Caki2 (cell line): ENCODE results near the gene IFNAR1. TPM values are rescaled to one million over a fixed set of nuclear protein-coding genes. Genes with fewer than 3 reads are reported as not detected.

Experiments used
- total RNA-seq: library from RNA; depleted of rRNA; stranded (reverse); fragments of >200 nt; shearing (Covaris generic); gene quantifications from 2 replicates; pipeline ENCODE4 v1.2.3, GENCODE V29; 2014; ENCODE audit warnings: low replicate concordance; rRNA removed

IFNAR1 gene
- total RNA-seq, 1 experiment from 2014 or later: 4.4 TPM

Other genes starting within 250 kb of the IFNAR1 start
- gene IFNAR2, start 95.0 kb upstream of the IFNAR1 start, total RNA-seq: 14.5 and 38.6 TPM in 2 replicates
- 64.9 and 71.4 TPM in 2 replicates for gene IL10RB, start 58.6 kb upstream of the IFNAR1 start, total RNA-seq
- 90.9 and 93.7 TPM in 2 replicates for gene IFNGR2, start 78.4 kb downstream of the IFNAR1 start, total RNA-seq
- gene TMEM50B, start 155.0 kb downstream of the IFNAR1 start, total RNA-seq: 27.1 and 39.7 TPM in 2 replicates
- gene DNAJC28, start 166.7 kb downstream of the IFNAR1 start, total RNA-seq: not detected in 2 replicates
- 20.9 and 37.4 TPM in 2 replicates for gene GART, start 217.1 kb downstream of the IFNAR1 start, total RNA-seq
- gene SON, start 218.1 kb downstream of the IFNAR1 start, total RNA-seq: 66.6 and 409 TPM in 2 replicates